Neural cell (in vitro differentiated cells): Measurements from ENCODE around the gene RPL22.

Experiments used
- CTCF ChIP-seq: fragments of 450-650 bp; IDR thresholded peaks from 2 replicates; pipeline ENCODE4 v1.5.1; 2014; ENCODE audit warnings: antibody characterized with exemption, mild to moderate bottlenecking, moderate library complexity; ENCODE audit not compliant: poor library complexity, severe bottlenecking
- EP300 ChIP-seq: fragments of 450-650 bp; conservative IDR thresholded peaks from 2 replicates; pipeline ENCODE4 v1.6.1; 2014; ENCODE audit warnings: antibody characterized with exemption, mild to moderate bottlenecking, moderate library complexity; ENCODE audit not compliant: poor library complexity, severe bottlenecking
- EZH2 ChIP-seq: fragments of 200-600, 300-800 bp; shearing (Covaris generic), sonication (generic); IDR thresholded peaks from 2 replicates; pipeline ENCODE4 v1.6.1; 2014; ENCODE audit warnings: antibody characterized with exemption, low read length, borderline replicate concordance, mild to moderate bottlenecking; ENCODE audit not compliant: insufficient read depth, poor library complexity, severe bottlenecking
- POLR2AphosphoS5 ChIP-seq: IDR thresholded peaks from 2 replicates; pipeline ENCODE4 v1.6.1; 2012
- RAD21 ChIP-seq: fragments of 450-650 bp; conservative IDR thresholded peaks from 2 replicates; pipeline ENCODE4 v1.6.1; 2014; ENCODE audit warnings: antibody characterized with exemption, mild to moderate bottlenecking, moderate library complexity
- REST ChIP-seq: IDR thresholded peaks from 2 replicates; pipeline ENCODE4 v1.6.1; 2012; ENCODE audit warnings: borderline replicate concordance
- TAF1 ChIP-seq: IDR thresholded peaks from 2 replicates; pipeline ENCODE4 v1.6.1; 2012; ENCODE audit warnings: low read depth

GRCh38 chr1:6140413-6140812 lies 59.0 kb downstream of the RPL22 start:
- TF ChIP-seq EZH2 (no peak), REST (no peak), CTCF (no peak), EP300 (no peak), RAD21 (no peak), POLR2AphosphoS5 (no peak), TAF1 (no peak)
